Middle frontal gyrus (tissue), 1 donor: ENCODE results near the gene CLEC4A.
"Not testable (repeated sequence)": the region's sequence is repeated elsewhere in the genome, so short reads cannot be mapped to it uniquely, and the experiment has no call there.

Experiments
- DNase-seq: peaks from one replicate; pipeline ENCODE4 v3.0.0-alpha.2; 2015; ENCODE audit warnings: low spot score; ENCODE audit errors: extremely low spot score

CLEC4A gene

DNA sequence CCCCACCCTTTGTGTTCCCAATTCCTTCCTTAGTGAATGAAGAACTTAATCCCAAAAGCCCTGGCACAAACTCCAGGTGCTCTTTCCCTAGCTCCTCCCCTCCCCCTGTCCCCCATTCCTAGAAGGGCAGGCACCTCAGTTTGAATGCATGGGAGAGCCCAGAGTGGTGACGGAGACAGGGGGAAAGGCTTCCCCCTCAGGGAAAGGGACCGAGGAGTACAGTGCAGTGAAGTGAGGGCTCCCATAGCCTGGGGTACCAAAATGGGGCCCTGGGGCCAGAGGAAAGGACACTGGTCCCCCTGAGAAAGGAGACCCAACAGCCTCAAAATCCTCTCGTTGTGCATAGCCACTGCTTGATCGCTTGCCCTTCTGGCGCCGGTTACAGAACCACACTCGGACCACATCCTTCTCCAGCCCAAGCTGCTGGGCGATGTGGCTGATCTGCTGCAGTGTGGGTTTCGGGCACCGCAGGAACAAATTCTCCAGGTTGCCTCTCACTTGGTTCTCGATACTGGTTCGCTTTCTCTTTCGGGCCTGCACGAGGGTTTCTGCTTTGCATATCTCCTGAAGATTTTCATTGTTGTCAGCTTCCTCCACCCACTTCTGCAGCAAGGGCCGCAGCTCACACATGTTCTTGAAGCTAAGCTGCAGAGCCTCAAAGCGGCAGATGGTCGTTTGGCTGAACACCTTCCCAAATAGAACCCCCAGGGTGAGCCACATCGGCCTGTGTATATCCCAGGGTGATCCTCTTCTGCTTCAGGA lies 10.4 kb downstream of the CLEC4A start:
- DNase-seq = not testable (repeated sequence)

DNA sequence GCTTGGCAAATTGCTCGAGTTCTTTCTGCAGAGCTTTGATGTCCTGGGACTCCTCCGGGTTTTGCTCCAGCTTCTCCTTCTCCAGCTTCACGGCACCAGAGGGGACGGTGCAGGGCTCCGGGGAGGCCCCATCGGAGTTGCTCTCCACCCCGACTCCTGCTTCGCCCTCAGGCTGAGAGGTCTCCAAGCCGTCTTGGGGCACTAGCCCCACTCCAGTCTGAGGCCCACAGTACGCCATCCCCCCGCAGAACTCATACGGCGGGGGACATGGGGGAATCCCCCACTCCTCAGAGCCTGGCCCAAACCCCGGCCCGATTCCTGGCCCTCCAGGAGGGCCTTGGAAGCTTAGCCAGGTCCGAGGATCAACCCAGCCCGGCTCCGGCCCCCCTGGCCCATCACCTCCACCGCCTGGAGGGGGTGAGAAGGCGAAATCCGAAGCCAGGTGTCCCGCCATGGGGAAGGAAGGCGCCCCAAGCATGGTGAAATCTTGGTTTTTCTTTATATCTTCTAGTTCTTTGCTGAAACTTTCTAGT lies 11.0 kb downstream of the CLEC4A start:
- not testable (repeated sequence) for DNase-seq

DNA sequence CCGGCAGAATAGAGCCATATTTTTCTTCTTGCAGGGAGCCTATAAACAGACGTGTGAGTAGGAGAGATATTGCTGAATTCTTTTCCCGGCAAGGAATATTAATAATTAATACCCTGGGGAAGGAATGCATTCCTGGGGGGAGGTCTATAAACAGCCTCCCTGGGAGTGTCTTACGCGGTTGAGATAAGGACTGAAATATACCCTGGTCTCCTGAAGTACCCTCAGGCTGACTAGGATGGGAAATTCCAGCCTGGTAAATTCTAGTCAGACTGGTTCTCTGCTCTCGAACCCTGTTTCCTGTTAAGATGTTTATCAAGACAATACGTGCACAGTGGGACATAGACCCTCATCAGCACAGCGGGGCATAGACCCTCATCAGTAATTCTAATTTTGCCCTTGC lies 18.2 kb downstream of the CLEC4A start:
- DNase-seq = not testable (repeated sequence)

DNA sequence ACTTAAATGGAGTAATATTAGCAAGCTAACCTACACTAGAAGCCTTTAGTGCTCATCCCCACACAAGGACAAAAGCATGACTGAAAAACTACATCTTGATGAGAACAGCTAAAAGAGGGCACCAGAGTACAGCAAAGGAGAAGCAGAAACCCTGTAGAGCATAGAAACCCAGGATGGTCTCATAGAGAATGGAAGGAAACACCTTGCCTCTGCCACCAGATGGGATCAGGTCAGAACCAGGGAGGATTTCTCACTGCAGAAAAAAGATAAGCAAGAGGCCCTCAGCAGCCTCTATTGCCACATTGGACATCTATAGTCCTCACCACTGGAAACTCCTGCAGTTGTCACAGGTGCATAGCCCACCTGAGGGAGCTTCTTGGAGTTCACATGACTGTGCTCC lies 19.8 kb downstream of the CLEC4A start:
- no peak for DNase-seq

DNA sequence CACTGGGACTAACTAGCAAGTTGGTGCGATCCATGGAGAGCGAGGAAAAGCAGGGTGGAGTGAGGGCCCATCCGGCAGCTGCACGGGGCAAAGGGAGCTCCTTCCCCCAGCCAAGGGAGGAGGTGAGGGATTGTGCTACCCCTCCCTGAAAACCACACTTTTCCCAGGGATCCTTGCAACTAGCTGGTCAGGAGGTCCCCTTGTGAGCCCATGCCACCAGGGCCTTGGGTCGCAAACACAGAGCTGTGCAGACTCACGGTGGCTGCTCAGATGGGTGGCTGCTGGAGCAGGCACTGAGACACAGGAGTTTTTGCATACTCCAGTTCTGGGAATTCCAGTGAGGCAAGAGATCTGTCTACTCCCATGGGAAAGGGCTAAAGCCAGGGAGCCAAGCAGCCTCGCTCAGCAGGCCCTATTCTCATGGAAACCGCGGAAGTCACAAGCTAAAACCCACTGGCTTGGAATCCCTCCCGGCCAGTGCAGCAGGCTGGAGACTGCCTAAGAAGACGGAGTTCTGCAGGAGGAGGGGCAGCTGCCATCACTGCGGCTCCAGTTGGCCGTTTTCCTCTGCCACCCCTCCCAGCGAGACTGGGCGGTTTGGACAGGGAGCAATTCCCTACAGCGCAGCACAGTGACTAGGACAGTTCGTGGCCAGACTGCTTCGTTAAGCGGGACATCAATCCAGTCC lies 22.5 kb downstream of the CLEC4A start:
- no peak for DNase-seq

DNA sequence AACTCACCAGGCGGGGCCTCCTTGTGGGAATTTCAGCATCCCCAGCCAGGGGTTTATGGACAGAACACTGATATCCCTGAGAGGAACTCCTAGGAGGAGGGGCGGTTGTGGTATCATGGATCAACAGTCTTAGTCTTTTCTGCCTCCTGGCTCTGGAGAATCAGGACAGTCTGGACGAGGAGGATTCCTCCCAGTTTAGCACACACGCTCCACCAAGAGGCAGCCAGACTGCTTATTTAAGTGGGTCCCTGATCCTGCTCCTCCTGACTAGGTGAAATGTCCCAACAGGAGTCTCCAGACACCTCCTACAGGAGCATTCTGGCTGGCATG lies 23.0 kb downstream of the CLEC4A start:
- DNase-seq = no peak

DNA sequence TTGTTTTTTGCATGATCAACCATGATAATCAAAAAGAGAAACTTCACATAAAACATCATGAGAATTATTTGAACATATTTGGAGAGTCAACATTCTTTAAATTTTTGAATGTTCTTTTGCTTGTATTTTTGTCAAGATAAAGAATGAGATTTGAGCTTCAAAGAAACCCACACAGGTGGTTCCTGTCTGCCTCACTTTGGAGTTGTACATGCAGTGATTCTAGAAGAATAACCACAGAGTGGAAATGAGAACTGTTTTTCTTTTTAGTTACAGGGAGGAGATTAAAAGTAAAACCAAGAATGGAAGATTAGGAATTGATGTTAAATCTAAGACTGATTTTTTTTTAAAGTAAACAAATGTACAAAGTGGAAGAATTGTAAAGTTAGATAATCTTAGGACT lies 31.1 kb downstream of the CLEC4A start:
- no peak for DNase-seq

DNA sequence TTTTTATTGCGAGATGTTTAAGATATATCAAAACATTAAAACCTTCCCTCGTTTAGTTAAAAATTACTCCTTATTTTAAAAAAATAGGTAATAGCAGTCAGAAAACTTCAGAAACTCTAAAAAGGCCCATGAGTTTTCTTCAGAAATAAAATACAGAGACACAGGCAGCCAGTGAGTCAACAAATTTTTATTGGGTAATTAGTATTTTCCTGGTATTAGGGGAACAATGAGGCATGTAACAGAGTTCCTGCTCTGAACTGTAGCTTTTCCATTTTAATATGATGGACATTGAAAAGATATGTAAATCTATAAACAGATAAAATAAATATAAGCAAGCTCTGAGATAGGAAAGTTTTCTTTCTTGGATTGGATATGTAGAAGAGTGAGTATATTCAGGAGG lies 33.0 kb downstream of the CLEC4A start:
- no peak for DNase-seq

DNA sequence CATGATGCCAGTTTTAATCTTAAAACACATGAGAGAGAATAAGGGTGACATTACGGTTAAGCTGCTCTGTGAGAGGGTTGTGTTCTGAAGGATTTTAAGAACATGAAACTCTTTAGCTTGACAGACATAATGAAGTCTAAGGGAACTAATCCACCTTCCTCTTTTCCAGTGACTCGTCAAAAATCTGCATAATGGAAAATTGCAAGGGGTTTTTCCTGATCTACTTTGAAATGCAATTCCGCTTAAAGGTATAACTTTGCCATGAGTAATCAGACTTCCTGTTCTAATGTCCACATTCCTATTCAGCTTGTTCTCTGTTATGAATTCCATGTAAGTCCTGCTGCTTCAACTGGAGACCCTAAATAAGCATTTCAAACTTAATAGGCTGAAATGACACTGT lies 33.4 kb downstream of the CLEC4A start, which contains the start of gene ZNF705A:
Gene ZNF705A (plus strand): TSS at position 171 of the 400 bp plus-strand sequence. CDS start 15,611 bp downstream, outside the sequence.
- no peak for DNase-seq

DNA sequence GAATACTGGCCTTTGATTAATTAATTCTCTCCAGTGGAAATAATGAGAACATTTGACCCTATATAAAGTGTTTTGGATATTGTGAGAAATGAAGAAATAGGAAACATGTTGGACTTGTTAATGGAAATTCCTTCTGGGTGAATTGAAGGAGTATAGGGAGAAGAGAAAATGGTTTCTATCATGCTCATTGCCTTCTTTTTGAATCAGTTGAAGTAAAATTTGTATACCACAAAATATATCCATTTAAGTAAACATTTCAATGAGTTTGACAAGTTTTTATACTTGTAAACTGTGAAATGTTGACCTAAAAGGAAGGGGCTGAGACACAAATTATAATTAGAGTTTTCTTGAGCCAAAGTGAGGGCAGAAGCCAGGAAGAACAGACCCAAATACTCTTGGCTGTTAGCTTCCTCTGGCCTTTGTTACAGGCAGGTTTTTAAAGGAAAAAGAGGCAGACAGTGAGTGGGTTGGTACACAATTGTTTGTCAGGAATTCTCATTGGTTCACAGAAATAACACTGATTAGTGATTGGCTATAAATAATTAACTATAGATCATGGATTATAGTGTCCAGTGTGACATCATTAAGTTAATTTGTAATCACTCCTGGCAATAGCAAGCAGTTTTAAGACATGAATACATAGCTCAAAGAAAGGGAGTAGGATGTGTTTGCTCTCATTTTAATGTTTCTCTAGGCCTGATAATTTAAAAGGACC lies 34.2 kb downstream of the CLEC4A start:
- no peak for DNase-seq

DNA sequence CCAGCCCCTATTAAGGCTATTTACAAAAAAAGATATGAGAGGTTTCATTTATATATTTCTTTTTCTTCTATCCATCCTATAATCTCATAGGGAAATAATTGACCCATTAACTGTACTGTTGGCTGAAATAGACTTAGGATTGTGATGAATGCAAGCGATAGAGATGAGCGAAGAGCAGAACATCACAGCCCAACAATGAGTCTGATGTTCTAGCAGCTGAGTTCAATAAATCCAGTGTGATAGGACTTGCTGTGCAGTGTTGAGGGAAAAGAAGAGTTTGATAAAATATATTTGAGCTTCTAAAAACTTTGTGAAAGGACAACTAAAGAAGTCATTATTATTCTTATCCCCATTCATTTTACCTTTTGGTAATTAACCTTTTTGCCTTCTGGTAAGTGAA lies 49.5 kb downstream of the CLEC4A start:
- not testable (repeated sequence) for DNase-seq

DNA sequence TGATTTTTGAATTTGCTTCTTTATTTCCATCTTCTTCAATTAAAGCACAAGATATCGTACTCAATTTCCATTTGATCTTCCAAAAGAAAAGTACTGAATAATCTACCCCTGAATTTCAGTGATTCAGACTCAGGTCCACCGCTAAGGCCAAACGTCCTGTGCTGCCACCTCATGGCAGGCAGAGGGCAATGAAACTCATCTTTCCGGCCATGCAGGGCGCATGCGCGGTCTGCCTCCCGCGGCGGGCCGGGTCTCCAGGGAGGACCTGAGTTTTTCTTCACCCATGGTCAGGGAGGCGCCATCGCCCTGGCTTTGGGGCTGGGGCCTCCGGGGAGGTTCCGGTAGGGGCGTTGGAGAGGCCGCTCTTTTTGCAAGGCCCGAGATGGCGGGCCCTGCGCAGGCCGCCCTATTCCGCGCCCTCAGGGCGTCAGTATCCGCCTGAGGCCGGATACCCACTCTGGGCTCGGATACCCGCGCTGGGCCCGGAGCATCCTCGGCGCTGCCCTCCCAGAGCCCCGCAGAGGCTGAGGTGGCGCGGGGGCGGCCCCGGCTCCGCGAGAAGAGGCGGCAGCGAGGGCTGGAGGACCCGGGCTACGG lies 56.7 kb downstream of the CLEC4A start:
- DNase-seq = peak; percentile 64

DNA sequence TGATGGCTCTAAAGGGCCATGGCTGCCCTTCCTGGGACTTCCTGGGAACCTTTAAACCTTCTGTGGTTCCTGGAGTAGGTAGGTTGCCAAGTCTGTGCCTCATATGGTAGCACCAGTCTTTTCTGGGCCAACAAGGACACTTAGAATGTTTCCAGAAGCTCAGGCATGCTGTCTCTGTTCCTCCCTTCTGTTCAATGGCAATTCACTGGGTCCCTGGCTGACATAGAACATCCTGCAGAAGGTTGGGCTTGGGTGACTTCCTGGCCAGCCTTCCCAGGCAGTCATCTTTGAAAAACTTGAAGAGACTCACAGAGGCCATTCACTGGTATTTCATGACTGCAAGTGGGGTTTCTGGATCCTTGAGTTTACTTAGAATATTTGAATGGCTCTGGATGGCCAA lies 57.9 kb downstream of the CLEC4A start:
- DNase-seq = not testable (repeated sequence)

DNA sequence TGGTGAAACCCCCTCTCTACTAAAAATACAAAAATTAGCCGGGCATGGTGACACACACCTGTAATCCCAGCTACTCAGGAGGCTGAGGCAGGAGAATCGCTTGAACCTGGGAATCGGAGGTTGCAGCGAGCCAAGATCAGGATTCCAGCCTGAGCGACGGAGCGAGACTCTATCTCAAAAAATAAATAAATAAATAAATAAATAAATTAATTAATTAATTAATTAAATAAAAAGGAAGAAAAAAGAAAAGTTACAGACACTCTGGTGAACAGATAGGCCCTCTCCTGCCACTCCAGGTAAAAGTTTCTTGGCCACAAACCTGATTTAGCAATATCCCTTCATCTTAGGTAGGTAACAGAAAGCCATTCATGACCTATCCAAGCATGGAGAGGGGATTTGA lies 59.5 kb downstream of the CLEC4A start:
- DNase-seq = not testable (repeated sequence)

DNA sequence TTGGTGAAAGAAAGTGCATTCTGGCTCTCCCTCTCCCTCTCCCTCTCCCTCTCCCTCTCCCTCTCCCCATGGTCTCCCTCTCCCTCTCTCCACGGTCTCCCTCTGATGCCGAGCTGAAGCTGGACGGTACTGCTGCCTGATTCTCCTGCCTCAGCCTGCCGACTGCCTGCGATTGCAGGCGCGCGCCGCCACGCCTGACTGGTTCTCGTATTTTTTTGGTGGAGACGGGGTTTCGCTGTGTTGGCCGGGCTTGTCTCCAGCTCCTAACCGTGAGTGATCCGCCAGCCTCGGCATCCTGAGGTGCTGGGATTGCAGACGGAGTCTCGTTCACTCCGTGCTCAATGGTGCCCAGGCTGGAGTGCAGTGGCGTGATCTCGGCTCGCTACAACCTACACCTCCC lies 59.9 kb downstream of the CLEC4A start:
- DNase-seq = not testable (repeated sequence)

DNA sequence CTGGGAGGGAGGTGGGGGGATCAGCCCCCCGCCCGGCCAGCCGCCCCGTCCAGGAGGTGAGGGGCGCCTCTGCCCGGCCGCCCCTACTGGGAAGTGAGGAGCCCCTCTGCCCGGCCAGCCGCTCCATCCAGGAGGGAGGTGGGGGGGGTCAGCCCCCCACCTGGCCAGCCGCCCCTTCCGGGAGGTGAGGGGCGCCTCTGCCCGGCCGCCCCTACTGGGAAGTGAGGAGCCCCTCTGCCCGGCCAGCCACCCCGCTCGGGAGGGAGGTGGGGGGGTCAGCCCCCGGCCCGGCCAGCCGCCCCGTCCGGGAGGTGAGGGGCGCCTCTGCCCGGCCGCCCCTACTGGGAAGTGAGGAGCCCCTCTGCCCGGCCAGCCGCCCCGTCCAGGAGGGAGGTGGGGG lies 60.8 kb downstream of the CLEC4A start:
- DNase-seq = not testable (repeated sequence)

DNA sequence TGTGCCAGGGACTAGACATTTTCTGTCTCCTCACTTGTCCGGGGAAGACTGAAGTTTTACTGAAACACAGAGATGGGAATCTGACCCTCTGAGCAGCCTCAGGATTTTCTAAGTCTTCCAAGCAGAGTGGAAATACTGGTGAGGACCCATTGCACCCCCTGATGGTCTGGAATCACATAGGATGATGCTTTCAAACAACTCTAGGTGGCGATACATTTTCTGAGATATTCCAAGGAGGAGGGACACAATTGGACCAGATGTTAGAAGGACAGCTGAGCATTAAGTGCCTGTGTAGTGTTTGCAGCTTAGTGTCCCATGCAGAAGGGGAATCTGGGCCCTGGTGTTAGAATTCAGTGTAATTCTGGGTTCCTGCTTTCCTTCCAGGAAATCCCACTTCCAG lies 64.7 kb downstream of the CLEC4A start:
- DNase-seq = not testable (repeated sequence)
